Urothelium cell line (cell line): Measurements from ENCODE around the gene OR1F1.
"Not testable (repeated sequence)": the region's sequence is repeated elsewhere in the genome, so short reads cannot be mapped to it uniquely, and the experiment has no call there.

ENCODE experiments used
- DNase-seq: peaks from one replicate; pipeline ENCODE4 v3.0.0; 2011; ENCODE audit warnings: low spot score, mixed read lengths
- FAIRE-seq: peaks from 2 replicates; lab custom pipeline; 2011; peaks lifted over from hg19 to GRCh38; lab: Jason Lieb, UNC

The OR1F1 gene

DNA sequence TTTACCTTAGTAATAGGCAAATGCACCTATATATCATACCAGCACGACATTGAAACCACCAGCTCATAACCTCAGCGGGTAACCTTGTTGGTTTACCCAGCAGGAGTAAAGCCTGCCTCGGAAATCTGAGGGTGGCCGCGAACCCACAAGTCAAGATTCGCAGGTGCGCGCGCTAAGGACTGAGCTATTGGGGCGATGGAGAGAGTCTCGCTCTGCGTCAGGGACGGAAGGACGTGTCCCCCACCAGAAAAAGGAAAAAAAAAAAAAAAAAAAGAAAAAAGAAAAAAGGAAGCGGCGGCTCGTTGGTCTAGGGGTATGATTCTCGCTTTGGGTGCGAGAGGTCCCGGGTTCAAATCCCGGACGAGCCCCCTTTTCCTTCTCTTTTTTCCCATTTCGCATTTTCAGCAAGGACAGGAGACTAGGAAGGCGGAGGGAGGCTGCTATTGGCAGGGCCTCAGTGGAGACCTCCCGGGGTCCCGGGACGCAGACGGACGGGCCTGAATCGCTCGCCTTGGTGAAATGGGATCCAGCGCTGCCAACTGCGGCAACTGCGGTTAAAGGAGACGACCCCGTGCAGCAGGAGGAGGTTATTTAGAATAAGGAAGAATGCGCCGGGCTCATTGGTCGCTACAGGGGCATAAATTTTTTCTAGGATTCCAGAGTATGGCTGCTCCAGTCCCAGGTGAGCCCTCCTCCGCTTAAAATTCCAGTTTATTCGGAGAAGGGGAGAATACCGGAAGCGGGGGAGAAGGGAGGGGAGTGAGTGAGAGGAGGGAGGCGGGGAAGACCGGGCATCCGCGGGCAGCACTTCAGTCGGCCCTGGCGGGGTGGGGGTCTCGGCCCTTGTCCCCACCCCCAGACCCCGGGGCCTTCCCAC lies at the start of gene OR1F1:
Gene OR1F1, plus strand, starts transcription at position 407 of the 877 bp plus-strand sequence.
- no peak for FAIRE-seq
- peak; percentile 67 for DNase-seq

DNA sequence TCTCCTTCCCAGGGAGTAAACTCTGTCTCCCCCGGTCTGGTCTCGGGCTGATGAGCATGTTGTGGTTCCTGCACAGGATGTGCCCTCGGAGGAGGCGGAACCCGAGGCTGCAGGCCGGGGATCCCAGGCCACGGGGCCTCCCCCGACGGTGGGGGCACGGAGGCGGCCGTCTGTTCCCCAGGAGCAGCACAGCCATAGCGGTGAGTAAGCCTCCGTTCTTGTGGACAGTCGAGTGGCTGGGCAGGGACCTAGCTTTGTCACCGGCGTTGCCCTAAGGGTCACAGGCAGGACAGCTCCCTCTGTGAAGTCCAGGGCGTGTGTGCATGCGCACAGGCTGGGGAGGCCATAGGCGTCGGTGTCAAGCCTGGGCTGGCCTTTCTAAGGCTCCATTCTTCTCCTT lies 49.7 kb upstream of the OR1F1 start:
- no peak for DNase-seq
- no peak for FAIRE-seq

GRCh38 chr16:3138823-3139426 lies 49.1 kb upstream of the OR1F1 start:
- no peak for DNase-seq
- no peak for FAIRE-seq

DNA sequence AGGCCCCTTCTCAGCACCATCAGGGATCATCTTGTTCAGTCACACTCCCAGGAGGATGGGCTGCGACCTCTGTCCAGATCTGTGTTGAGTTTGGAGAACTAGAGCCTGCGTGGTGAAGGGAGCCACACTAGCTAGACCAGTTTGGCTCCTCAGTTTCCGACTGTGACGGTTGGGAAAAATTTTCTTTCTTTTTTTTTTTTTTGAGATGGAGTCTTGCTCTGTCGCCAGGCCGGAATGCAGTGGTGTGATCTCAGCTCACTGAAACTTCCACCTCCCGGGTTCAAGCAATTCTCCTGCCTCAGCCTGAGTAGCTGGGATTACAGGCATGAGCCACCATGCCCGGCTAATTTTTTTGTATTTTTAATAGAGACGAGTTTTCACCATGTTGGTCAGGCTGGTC lies 48.4 kb upstream of the OR1F1 start:
- not testable (repeated sequence) for DNase-seq

DNA sequence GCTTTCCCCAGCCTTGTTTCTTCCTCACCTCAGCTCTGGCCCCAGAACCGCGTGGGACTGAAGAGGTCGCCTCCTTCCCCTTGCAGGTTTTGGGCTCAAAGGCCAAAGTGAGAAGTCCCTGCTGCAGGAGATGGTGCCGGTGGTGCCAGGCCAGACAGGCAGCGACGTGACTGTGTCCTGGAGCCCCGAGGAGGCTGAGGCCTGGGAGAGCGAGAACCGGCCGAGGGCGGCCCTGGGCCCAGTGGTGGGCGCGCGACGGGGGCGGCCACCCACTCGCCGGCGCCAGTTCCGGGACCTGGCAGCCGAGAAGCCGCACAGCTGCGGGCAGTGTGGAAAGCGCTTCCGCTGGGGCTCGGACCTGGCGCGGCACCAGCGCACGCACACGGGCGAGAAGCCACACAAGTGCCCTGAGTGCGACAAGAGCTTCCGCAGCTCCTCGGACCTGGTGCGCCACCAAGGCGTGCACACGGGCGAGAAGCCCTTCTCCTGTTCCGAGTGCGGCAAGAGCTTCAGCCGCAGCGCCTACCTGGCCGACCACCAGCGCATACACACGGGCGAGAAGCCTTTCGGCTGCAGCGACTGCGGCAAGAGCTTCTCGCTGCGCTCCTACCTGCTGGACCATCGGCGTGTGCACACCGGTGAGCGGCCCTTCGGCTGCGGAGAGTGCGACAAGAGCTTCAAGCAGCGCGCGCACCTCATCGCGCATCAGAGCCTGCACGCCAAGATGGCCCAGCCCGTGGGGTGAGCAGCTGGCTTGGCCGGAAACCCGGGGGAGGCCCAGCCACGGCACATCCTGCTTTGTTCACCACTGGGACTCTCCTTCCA lies 47.2 kb upstream of the OR1F1 start:
- DNase-seq, result no peak
- no peak for FAIRE-seq

More for the DNA sequence above, 48.4 kb upstream of the OR1F1 start:
- FAIRE-seq, result not testable (repeated sequence)

- FAIRE-seq, result no peak
These were observed 46.2 kb upstream of the OR1F1 start for GRCh38 chr16:3141781-3142311.

DNA sequence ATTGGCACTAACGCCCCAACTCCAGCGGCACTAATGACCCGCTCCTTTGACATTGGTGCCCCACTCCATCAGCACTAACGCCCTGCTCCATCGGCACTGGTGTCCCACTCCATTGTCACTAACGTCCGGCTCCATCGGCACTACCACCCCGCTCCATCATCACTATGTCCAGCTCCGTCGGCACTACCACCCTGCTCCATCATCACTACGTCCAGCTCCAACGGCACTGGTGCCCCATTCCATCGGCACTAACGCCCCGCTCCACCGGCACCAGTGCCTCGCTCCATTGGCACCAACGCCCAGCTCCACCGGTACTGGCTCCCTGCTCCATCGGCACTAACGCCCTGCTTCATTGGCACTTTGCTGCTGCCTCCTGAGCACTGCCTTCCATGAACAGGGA lies 45.7 kb upstream of the OR1F1 start:
- FAIRE-seq, result no peak
- no peak for DNase-seq

More at GRCh38 chr16:3141781-3142311, 46.2 kb upstream of the OR1F1 start:
- DNase-seq, result no peak

DNA sequence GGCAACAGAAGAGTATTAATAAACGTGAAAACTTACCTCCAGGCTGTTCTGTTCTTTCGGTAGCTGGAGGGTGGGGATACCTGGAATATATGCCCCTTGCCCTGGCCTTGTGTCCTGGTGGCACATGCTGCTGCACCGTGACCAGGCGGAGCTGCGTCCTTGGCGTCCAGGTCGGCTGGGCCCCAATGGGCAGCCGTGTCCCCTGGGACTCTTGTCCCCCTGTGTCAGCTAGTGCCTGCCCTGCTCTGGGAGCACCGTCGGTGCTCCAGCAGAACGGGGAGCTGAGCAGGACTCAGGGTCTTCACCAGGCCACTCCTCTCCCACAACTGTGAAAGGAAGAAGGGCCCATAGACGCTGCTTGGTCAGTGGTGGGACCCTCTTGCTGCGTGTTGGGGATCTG lies 45.2 kb upstream of the OR1F1 start:
- FAIRE-seq (no peak), DNase-seq (no peak)

GRCh38 chr16:3143189-3143588 lies 44.8 kb upstream of the OR1F1 start:
- no peak for FAIRE-seq
- no peak for DNase-seq

GRCh38 chr16:3143598-3144320 lies 44.2 kb upstream of the OR1F1 start:
- FAIRE-seq (no peak), DNase-seq (no peak)

DNA sequence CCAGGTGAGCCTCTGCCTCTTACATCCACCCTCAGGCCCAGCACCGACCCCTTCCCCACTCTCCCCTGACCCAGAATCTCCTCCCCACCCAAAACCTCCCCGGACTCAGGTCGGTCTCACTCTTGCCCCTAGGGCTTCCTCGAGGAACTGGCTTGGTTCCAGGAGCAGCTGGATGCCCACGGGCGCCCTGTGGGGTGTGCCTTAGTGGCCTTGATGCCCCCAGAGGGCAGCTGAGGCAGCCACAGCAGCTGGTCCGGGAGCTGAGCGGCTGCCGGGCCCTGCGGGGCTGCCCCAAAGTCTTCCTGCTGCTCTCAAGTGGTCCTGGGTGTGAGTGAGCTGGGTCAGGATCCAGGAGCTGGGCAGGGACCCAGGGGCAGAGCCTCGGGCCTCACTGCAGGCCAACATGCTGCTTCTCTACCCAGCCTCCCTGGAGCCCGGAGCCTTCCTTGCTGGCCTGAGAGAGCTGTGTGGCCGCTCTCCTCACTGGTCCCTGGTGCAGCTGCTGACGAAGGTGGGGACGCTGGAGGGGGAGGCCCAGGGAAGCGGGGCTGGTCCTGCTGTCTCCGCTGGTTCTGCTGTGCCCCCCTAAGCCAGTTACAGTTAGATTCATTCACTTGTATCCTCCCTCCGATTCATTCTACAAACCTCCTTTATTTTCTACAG lies 43.6 kb upstream of the OR1F1 start:
- FAIRE-seq (no peak), DNase-seq (no peak)

GRCh38 chr16:3145151-3145550 lies 42.9 kb upstream of the OR1F1 start:
- FAIRE-seq (no peak), DNase-seq (no peak)

GRCh38 chr16:3145660-3146059 lies 42.3 kb upstream of the OR1F1 start:
- no peak for FAIRE-seq
- no peak for DNase-seq

DNA sequence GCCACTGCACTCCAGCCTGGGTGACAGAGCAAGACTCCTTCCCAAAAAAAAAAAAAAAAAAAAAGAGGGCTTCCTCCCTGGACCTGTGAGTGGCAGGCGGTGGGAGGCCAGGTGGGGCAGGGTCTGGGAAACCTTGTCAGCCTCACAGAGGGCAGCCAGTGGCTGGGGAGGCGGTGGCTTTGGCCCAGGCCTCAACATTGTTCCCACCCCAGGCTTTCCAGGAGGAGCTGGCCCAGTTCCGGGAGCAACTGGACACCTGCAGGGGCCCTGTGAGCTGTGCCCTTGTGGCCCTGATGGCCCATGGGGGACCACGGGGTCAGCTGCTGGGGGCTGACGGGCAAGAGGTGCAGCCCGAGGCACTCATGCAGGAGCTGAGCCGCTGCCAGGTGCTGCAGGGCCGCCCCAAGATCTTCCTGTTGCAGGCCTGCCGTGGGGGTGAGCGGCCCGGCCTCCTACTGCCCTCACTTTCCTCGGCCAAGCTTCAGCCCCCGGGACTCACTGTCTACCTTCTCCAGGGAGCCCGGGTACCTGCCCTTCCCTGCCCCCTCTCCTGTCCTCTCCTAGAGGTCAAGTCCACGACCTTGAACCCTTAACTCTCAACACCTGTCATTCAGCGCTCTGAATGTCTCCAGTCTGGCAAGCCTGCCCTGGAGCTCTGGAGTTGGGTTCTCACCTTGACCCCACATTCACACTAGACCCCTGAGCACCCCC lies 40.8 kb upstream of the OR1F1 start:
- FAIRE-seq (no peak), DNase-seq (no peak)

- no peak for FAIRE-seq
These were observed 40.3 kb upstream of the OR1F1 start for GRCh38 chr16:3147757-3148104.

GRCh38 chr16:3148256-3149192 lies 39.5 kb upstream of the OR1F1 start:
- FAIRE-seq (no peak), DNase-seq (no peak)

More at GRCh38 chr16:3147757-3148104, 40.3 kb upstream of the OR1F1 start:
- DNase-seq, result no peak

DNA sequence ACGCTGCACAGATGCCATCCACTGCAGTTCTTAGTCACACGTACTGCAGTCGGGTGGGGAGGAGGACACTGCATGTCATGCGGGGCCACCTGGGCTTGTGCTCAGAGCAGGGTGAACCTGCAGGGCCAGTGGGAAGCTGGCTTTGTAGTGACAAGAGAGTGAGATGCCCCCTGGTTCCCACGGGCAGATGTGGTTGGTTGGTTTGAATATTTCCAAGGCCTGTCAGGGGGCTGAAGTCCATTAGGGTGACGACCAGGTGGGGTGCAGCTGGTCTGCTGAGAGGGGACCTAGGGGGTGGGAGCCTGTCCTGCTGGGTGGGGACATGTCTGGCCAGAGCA lies 38.8 kb upstream of the OR1F1 start:
- FAIRE-seq, result no peak
- DNase-seq, result no peak

- DNase-seq (peak; percentile 75), FAIRE-seq (no peak)
These were observed 38.2 kb upstream of the OR1F1 start for GRCh38 chr16:3149630-3150345.
